Parathyroid adenoma (tissue), 2 donors: ENCODE data around the gene SYNJ1.

ENCODE experiments used
- H2AFZ ChIP-seq: fragments of 300-600 bp; sonication (generic); one replicate; pipeline ENCODE4 v1.7.0; 2017; ENCODE audit warnings: antibody characterized with exemption, mild to moderate bottlenecking
- H3K27ac ChIP-seq: fragments of 300-600 bp; sonication (generic); one replicate; pipeline ENCODE4 v1.7.0; 2017
- H3K27me3 ChIP-seq: fragments of 300-600 bp; sonication (generic); one replicate; pipeline ENCODE4 v1.7.0; 2017; ENCODE audit warnings: low read length; ENCODE audit not compliant: control insufficient read depth, insufficient read depth
- H3K36me3 ChIP-seq: fragments of 300-600 bp; sonication (generic); one replicate; pipeline ENCODE4 v1.7.0; 2017; ENCODE audit warnings: low read length; ENCODE audit not compliant: control insufficient read depth, insufficient read depth
- H3K4me1 ChIP-seq: fragments of 300-600 bp; sonication (generic); one replicate; pipeline ENCODE4 v1.7.0; 2017; ENCODE audit warnings: control low read depth
- H3K4me2 ChIP-seq: fragments of 300-600 bp; sonication (generic); one replicate; pipeline ENCODE4 v1.7.0; 2017; ENCODE audit warnings: low read length
- H3K4me3 ChIP-seq: fragments of 300-600 bp; sonication (generic); one replicate; pipeline ENCODE4 v1.7.0; 2017; ENCODE audit warnings: low read depth, low read length
- H3K79me2 ChIP-seq: fragments of 300-600 bp; sonication (generic); one replicate; pipeline ENCODE4 v1.7.0; 2017; ENCODE audit warnings: control low read depth
- H3K9ac ChIP-seq: fragments of 300-600 bp; sonication (generic); one replicate; pipeline ENCODE4 v1.7.0; 2017; ENCODE audit warnings: mild to moderate bottlenecking
- H3K9me3 ChIP-seq: fragments of 300-600 bp; sonication (generic); one replicate; pipeline ENCODE4 v1.7.0; 2017; ENCODE audit warnings: low read length; ENCODE audit not compliant: control insufficient read depth
- CTCF ChIP-seq: fragments of 300-600 bp; sonication (generic); IDR thresholded peaks from one replicate; pipeline ENCODE4 v1.7.0; 2017; ENCODE audit warnings: antibody characterized with exemption, mild to moderate bottlenecking
- donor health status: primary hyperparathyroidism.

SYNJ1 gene

DNA sequence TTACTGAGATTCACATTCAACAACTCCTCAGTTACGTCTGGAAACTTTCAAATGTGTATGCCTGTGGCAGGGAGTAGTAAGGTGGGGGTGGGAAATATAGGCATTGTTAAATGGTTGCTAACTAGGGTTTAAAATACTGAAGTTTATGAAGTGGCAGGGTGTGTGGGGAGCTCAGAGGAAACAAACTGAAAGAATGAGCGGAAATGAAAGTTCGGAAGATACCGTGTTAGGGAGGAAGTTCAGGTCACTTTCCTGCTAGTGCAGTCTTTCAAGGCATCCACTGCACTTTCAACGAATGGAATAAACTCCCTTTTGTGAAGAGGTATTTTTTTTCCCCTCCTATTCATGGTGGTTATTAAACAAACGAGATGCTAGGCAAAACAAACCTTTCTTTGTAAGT, 19.7 kb downstream of the SYNJ1 start:
- Histone ChIP-seq H3K36me3 (no peaks in the 10 kb centered on the region), H2AFZ (no peak overlapping the region), H3K9ac (no peak overlapping the region), H3K4me3 (no peak overlapping the region), H3K4me2 (no peak overlapping the region), H3K27me3 (no peaks in the 10 kb centered on the region), H3K9me3 (no peaks in the 10 kb centered on the region), H3K4me1 (no peaks in the 10 kb centered on the region), H3K27ac (no peak overlapping the region), H3K79me2 (peaks cover 4% of the 10 kb centered on the region)
- TF ChIP-seq CTCF: no peak

- no peak overlapping the region for H3K4me3 ChIP-seq
- no peaks in the 10 kb centered on the region for H3K4me1 ChIP-seq
- no peak overlapping the region for H3K4me2 ChIP-seq
- no peaks in the 10 kb centered on the region for H3K36me3 ChIP-seq
- no peak for TF ChIP-seq CTCF
- no peak overlapping the region for H2AFZ ChIP-seq
- no peak overlapping the region for H3K27ac ChIP-seq
- peaks cover 4% of the 10 kb centered on the region for H3K79me2 ChIP-seq
- no peaks in the 10 kb centered on the region for H3K9me3 ChIP-seq
- H3K9ac ChIP-seq: no peak overlapping the region
- no peaks in the 10 kb centered on the region for H3K27me3 ChIP-seq
Observed at GRCh38 chr21:32705901-32706300, 21.9 kb downstream of the SYNJ1 start.

DNA sequence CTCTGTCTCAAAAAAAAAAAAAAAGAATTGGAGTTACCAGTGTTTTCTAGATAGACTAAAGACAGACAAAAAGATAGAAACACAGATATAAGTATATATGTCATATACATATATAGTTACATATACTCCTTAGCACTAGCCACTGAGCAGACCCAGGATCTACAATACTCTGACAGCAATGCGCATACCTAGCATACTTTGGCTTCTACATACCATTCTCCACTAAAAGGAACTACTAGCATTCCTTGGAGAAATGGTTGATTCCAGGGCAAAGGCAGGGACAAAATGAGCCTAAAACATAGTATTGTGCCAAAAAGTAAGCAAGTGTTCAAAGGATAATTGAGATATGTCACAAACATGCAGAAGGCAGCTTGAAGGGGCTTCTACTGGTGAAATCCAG, 22.7 kb downstream of the SYNJ1 start:
- no peaks in the 10 kb centered on the region for H3K27me3 ChIP-seq
- no peaks in the 10 kb centered on the region for H3K36me3 ChIP-seq
- H3K4me3 ChIP-seq: no peak overlapping the region
- no peak for TF ChIP-seq CTCF
- H3K9ac ChIP-seq: no peak overlapping the region
- H3K4me2 ChIP-seq: no peak overlapping the region
- H2AFZ ChIP-seq: no peak overlapping the region
- no peaks in the 10 kb centered on the region for H3K9me3 ChIP-seq
- H3K27ac ChIP-seq: no peak overlapping the region
- no peaks in the 10 kb centered on the region for H3K4me1 ChIP-seq
- peaks cover 4% of the 10 kb centered on the region for H3K79me2 ChIP-seq

DNA sequence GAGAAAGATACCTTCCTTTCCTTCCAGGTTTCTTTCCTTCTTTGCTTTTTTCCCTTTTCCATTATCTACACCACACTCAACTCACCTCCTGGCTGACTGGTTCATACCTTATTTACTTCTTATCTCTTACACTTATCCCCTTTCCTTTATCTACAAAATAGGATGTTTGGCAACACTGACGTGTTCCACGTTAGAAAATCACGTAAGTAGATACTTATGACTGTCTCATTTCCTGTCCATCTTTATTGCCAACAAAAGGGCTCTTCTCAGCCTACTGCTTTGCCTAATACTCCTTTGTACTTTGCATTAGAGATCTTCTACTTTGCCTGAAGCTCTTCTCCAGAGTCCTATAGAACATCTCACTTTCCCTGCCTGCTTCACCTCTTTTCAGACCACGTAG, 25.1 kb downstream of the SYNJ1 start:
- Histone ChIP-seq H3K27me3 (no peaks in the 10 kb centered on the region), H3K4me2 (no peak overlapping the region), H2AFZ (no peak overlapping the region), H3K4me1 (no peaks in the 10 kb centered on the region), H3K36me3 (no peaks in the 10 kb centered on the region), H3K27ac (no peak overlapping the region), H3K4me3 (no peak overlapping the region), H3K9ac (no peak overlapping the region), H3K9me3 (no peaks in the 10 kb centered on the region), H3K79me2 (peaks cover 4% of the 10 kb centered on the region)
- no peak for TF ChIP-seq CTCF

DNA sequence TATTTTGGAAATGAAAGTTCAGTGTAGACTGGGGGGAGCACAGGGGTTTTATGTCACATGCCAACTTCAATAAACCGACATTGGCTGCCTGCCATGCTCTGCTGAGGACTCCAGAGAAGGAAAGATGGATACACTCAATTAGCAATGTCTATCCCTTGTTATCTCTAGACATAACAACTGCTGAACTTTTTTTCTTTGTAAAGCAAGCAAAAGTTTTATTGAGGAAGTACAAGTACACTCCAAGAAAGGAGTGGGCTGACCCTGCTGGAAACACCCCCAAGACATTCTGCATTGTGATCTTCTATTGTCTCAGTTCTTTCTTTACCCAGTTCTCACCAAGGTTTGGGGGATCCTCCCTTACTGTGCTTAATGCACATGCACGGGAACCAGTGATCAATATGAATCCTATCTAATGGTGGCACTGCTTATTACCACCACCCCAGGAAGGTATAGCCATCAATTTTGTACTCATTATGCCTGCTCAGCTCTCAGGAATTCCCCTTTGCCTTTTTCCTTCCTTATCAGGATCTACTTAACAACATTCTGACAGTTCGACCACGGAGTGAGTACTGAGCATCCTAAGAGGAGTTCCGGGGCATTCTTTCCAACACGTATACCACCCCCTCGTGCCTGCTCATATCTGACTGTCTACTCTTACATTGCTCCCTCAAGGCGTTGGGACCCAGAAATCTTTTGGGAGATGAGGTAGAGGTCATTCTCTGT, 28.7 kb downstream of the SYNJ1 start:
- no peaks in the 10 kb centered on the region for H3K79me2 ChIP-seq
- TF ChIP-seq CTCF: no peak
- no peak overlapping the region for H3K27ac ChIP-seq
- peak overlapping the region; percentile 47 for H3K4me2 ChIP-seq
- no peaks in the 10 kb centered on the region for H3K9me3 ChIP-seq
- H3K9ac ChIP-seq: no peak overlapping the region
- no peak overlapping the region for H2AFZ ChIP-seq
- H3K27me3 ChIP-seq: no peaks in the 10 kb centered on the region
- H3K4me3 ChIP-seq: no peak overlapping the region
- H3K4me1 ChIP-seq: no peaks in the 10 kb centered on the region
- no peaks in the 10 kb centered on the region for H3K36me3 ChIP-seq
